Osteoblast (primary cell): ENCODE results near the gene RGS19. TPM values are rescaled to one million over a fixed set of nuclear protein-coding genes. Genes with fewer than 3 reads are reported as not detected.

Experiments
- DNase-seq: peaks from one replicate; pipeline ENCODE4 v3.0.0; 2011; ENCODE audit warnings: low spot score, mixed read lengths; ENCODE audit not compliant: insufficient read length; ENCODE audit errors: missing footprints
- H2AFZ ChIP-seq: 2 replicates; pipeline ENCODE4 v1.6.0; 2011; ENCODE audit warnings: mild to moderate bottlenecking, low read length
- H3K27ac ChIP-seq: 2 replicates; pipeline ENCODE4 v1.5.1; 2011; ENCODE audit warnings: mild to moderate bottlenecking, low read depth, low read length, moderate library complexity
- H3K27me3 ChIP-seq: 2 replicates; pipeline ENCODE4 v1.6.0; 2012; ENCODE audit warnings: mild to moderate bottlenecking, control low read depth, inconsistent platforms, low read length, moderate library complexity; ENCODE audit not compliant: insufficient read depth
- H3K36me3 ChIP-seq: 2 replicates; pipeline ENCODE4 v1.5.1; 2011; ENCODE audit warnings: mild to moderate bottlenecking, low read length, control low read depth, moderate library complexity; ENCODE audit not compliant: insufficient read depth
- H3K4me1 ChIP-seq: 2 replicates; pipeline ENCODE4 v1.5.1; 2011; ENCODE audit warnings: mild to moderate bottlenecking, low read length, control low read depth, moderate library complexity; ENCODE audit not compliant: insufficient read depth
- H3K4me2 ChIP-seq: 2 replicates; pipeline ENCODE4 v1.6.0; 2011; ENCODE audit warnings: mild to moderate bottlenecking, low read length; ENCODE audit not compliant: insufficient read depth
- H3K4me3 ChIP-seq: fragments of 200-600 bp; sonication (generic); 3 replicates; pipeline ENCODE4 v1.5.1; 2012; ENCODE audit warnings: mild to moderate bottlenecking, low read length, inconsistent platforms; ENCODE audit not compliant: insufficient read depth
- H3K79me2 ChIP-seq: 2 replicates; pipeline ENCODE4 v1.6.0; 2012; ENCODE audit warnings: mild to moderate bottlenecking, low read length, control low read depth, inconsistent platforms; ENCODE audit not compliant: insufficient read depth
- H3K9me3 ChIP-seq: 2 replicates; pipeline ENCODE4 v1.5.1; 2011; ENCODE audit warnings: low read depth, low read length, control low read depth
- H4K20me1 ChIP-seq: 2 replicates; pipeline ENCODE4 v1.6.0; 2012; ENCODE audit warnings: mild to moderate bottlenecking, low read length, control low read depth; ENCODE audit not compliant: insufficient read depth
- small RNA-seq: library from RNA; depleted of rRNA; stranded (forward); fragments of <200 nt; gene quantifications from one replicate; pipeline ENCODE3, GENCODE V24; 2012
- total RNA-seq: library from RNA; depleted of rRNA; stranded (reverse); fragments of >200 nt; gene quantifications from 2 replicates; pipeline ENCODE4 v1.2.3, GENCODE V29; 2012
- TF ChIP-seq, protein P1 (sequence below): IDR thresholded peaks from 2 replicates; pipeline ENCODE4 v1.5.1; 2011; ENCODE audit warnings: mild to moderate bottlenecking, low read depth, low read length, moderate library complexity; ENCODE audit errors: extremely low read depth

RGS19 gene
- total RNA-seq, 1 donor: 6.9 TPM

DNA sequence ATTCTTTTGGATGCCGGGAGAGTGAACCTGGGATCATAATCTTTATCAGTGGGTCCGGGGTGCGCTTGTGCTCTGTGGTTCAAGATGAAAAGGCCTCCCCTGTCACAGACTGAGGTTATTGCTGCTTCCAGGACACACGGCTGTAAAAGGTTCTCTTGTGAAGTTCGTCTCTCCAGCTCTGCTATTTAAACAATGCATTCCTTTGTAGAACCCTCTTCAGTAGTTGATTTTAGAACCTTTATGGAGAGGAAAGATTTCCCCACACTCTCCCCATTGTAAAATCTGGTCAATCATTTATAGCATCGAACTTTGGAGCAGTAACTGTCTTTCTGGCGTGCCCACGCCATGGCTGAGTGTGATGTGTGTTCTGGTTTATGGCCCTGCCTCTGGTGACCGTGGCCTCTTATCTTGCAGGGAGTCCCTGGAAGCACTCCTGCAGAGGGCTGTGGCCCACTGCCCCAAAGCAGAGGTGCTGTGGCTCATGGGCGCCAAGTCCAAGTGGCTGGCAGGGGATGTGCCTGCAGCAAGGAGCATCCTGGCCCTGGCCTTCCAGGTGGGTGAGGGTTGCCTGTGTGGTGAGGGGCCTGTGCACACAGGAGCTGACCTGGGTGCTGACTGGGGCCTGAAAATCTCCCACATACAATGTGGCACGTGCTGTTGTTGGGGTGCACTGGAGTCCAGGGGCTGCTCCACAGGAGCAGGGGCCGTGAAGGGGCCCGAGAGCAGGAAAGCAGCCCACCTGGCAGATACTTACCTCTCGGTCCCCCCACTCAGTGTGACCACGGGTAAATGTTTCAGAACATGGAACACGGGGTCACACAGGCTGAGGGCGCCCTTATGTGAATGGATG is 55.0 kb downstream of the RGS19 start:
- Histone ChIP-seq H3K79me2 (peaks cover 2% of the 10 kb centered on the region), H3K4me3 (no peak overlapping the region), H3K27ac (no peak overlapping the region), H3K9me3 (no peaks in the 10 kb centered on the region), H4K20me1 (peaks cover 22% of the 10 kb centered on the region), H3K27me3 (no peaks in the 10 kb centered on the region), H3K36me3 (peaks cover 64% of the 10 kb centered on the region), H3K4me1 (no peaks in the 10 kb centered on the region), H3K4me2 (no peak overlapping the region), H2AFZ (no peak overlapping the region)
- TF ChIP-seq, protein P1, sequence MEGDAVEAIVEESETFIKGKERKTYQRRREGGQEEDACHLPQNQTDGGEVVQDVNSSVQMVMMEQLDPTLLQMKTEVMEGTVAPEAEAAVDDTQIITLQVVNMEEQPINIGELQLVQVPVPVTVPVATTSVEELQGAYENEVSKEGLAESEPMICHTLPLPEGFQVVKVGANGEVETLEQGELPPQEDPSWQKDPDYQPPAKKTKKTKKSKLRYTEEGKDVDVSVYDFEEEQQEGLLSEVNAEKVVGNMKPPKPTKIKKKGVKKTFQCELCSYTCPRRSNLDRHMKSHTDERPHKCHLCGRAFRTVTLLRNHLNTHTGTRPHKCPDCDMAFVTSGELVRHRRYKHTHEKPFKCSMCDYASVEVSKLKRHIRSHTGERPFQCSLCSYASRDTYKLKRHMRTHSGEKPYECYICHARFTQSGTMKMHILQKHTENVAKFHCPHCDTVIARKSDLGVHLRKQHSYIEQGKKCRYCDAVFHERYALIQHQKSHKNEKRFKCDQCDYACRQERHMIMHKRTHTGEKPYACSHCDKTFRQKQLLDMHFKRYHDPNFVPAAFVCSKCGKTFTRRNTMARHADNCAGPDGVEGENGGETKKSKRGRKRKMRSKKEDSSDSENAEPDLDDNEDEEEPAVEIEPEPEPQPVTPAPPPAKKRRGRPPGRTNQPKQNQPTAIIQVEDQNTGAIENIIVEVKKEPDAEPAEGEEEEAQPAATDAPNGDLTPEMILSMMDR: no peak
- peak; percentile 81 for DNase-seq

DNA sequence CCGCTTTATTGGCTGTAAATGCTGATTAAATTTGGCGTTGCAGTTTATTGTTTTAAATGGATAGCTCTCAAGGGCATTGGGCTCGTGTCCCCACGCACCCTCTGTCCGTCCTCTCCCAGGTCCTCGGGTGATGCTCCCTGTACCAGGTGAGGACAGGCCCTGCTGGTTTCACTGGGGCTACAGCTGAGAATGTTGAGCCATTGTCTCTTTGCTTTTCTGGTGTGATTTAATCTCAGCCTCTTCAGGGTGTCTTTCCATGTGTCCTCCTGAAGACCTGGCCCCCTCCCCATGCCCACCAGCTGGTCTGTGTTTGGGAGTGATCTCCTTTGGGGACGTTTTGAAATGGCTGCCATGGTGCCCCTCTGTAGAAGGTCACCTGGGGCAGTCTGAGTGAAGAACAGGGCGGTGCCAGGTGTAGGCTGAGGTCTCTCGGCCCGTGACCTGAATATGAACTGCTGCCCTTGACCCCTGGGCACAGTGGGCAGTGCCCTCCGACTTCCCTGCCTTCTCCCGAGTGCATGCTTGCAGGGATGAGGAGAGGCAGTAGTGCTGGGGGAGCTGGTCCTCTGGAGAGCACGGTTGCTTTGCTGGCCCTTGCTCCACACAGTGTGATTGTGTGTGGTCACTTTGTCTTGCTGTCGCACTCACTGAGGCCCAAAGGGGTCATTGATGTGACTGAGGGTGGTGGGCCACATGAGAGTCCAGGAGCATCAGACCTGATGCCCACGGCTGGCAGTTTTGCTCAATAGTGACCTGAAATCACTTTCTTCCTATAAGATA is 55.8 kb downstream of the RGS19 start:
- Histone ChIP-seq H3K79me2 (peaks cover 2% of the 10 kb centered on the region), H4K20me1 (peaks cover 22% of the 10 kb centered on the region), H2AFZ (no peak overlapping the region), H3K27me3 (no peaks in the 10 kb centered on the region), H3K4me1 (no peaks in the 10 kb centered on the region), H3K9me3 (no peaks in the 10 kb centered on the region), H3K4me2 (no peak overlapping the region), H3K27ac (no peak overlapping the region), H3K4me3 (no peak overlapping the region), H3K36me3 (peaks cover 64% of the 10 kb centered on the region)
- peak; percentile 22 for DNase-seq
- TF ChIP-seq, protein P1: no peak

Small RNAs within 50 kb of the gene (small RNA-seq; reads per million reads assigned to genes)
- gene AL355803.1 (not detected), gene MIR6813 (0.45 reads per million)

Other genes starting within 250 kb of the RGS19 start
- gene ZBTB46, start 248.3 kb downstream of the RGS19 start, total RNA-seq: under 0.01 and 0.36 TPM in 2 replicates
- gene ABHD16B, start 218.0 kb downstream of the RGS19 start, total RNA-seq: not detected in 2 replicates
- gene TPD52L2, start 214.2 kb downstream of the RGS19 start, total RNA-seq: 99.6 and 115 TPM in 2 replicates
- 41.5 and 53.9 TPM in 2 replicates for gene DNAJC5, start 184.4 kb downstream of the RGS19 start, total RNA-seq
- gene UCKL1, start 123.1 kb downstream of the RGS19 start, total RNA-seq: 21.0 and 23.9 TPM in 2 replicates
- 12.1 and 14.5 TPM in 2 replicates for gene ZNF512B, start 109.6 kb downstream of the RGS19 start, total RNA-seq
- 0.59 and 1.4 TPM in 2 replicates for gene SAMD10, start 99.9 kb downstream of the RGS19 start, total RNA-seq
- 47.1 and 56.1 TPM in 2 replicates for gene PRPF6, start 98.4 kb downstream of the RGS19 start, total RNA-seq
- gene C20orf204, start 43.3 kb downstream of the RGS19 start, total RNA-seq: 0.59 and 1.1 TPM in 2 replicates
- under 0.01 TPM in 2 replicates for gene SOX18, start 29.9 kb downstream of the RGS19 start, total RNA-seq
- gene TCEA2, start 16.3 kb downstream of the RGS19 start, total RNA-seq: 28.9 and 31.5 TPM in 2 replicates
- 0.59 and 0.72 TPM in 2 replicates for gene OPRL1, start 564 bp upstream of the RGS19 start, total RNA-seq
- gene LKAAEAR1, start 4.9 kb upstream of the RGS19 start, total RNA-seq: 0.72 TPM in 1 of 2 replicates, not detected in the other
- gene NPBWR2, start 28.0 kb upstream of the RGS19 start, total RNA-seq: not detected in 2 replicates
- not detected in 2 replicates for gene MYT1, start 84.9 kb upstream of the RGS19 start, total RNA-seq
- 51.0 and 59.4 TPM in 2 replicates for gene PCMTD2, start 176.2 kb upstream of the RGS19 start, total RNA-seq